Activated T-helper 1 cell treated with Interleukin-2 at 50 U/mL for 16 hours (primary cell): ENCODE data around the gene MYH7B.

Experiments used
- DNase-seq: peaks from one replicate; pipeline ENCODE4 v3.0.0-alpha.2; 2020; ENCODE audit warnings: low read depth

Gene MYH7B

DNA sequence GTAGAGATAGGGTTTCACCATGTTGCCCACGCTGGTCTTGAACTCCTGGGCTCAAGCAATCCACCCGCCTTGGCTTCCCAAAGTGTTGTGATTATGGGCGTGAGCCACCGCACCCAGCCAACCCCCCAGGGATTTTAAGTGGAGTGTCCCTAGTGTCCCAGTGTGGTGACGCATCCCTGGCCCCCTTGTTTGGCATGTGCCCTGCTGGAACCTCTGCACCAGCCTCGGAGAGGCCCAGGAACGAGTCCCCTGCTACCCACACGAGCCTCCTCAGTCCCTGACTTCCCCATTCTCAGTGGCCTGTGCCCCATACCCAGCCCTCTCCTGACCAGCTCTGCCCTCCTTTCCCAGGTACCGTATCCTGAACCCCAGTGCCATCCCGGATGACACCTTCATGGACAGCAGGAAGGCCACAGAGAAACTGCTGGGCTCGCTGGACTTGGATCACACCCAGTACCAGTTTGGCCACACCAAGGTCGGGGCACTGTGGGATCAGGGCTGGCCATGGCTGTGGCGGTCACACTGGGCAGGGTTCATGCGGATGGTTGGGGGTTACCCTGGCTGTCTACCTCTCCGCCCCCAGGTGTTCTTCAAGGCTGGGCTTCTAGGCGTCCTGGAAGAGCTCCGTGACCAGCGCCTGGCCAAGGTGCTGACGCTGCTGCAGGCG lies 37.2 kb downstream of the MYH7B start:
- no peak for DNase-seq

DNA sequence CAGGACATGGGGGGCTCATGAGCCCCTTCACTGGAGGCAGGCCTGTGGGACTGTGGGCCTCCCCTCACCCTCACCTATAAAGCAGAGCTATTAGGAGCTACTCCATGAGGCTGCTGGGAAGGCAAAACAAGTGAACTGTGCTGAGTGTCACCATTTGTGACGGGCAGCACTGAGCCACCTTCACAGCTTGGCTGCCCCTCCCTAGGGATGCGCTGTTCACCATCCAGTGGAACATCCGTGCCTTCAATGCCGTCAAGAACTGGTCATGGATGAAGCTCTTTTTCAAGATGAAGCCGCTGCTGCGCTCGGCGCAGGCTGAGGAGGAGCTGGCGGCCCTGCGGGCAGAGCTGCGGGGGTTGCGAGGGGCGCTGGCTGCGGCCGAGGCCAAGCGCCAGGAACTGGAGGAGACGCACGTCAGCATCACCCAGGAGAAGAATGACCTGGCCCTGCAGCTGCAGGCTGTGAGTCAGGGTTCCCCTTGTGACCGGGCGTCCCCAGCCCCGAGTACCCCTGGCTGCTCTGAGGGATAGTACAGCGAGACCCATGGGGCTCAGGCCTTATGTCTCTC lies 38.4 kb downstream of the MYH7B start:
- no peak for DNase-seq

DNA sequence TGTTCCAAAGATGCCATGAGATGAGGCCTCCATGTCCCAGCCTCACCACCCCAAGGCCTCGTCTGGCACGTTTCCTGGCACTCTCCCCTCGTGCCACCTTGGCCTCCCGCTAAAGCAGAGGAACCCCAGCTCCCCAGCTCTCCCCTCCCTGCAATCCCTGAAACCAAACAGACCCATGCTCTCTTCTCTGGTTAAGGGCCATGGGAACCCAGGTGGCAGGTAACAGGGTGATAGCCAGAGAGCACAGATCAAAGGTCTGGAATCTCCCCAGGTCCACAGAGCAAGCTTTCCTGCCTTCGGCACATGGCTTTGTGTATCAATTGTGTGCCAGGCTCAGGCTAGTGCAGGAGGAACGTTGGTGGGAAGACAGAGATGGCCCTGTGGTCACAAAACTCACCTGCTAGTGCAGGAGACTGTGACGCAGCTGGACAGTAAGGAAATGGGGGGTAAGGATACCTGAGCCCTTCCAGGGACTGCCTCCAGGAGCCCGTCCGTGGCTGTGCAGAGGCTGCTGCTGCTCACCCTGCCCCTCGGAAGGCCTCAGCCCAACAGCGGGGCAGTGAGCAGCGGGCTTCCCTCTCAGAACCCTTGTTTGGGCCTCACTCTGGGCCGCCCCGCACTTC lies 39.0 kb downstream of the MYH7B start:
- DNase-seq: no peak

DNA sequence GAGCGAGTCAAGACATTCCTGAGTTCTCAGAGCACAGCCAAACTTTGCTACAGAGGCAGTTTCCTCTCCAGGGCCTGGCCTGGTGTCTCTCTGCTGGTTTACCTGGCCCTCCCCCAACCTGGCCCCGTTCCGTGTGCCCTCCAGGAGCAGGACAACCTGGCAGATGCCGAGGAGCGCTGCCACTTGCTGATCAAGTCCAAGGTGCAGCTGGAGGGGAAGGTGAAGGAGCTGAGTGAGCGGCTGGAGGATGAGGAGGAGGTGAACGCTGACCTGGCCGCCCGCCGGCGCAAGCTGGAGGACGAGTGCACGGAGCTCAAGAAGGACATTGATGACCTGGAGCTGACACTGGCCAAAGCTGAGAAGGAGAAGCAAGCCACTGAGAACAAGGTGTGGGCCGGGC lies 39.5 kb downstream of the MYH7B start:
- DNase-seq: no peak

DNA sequence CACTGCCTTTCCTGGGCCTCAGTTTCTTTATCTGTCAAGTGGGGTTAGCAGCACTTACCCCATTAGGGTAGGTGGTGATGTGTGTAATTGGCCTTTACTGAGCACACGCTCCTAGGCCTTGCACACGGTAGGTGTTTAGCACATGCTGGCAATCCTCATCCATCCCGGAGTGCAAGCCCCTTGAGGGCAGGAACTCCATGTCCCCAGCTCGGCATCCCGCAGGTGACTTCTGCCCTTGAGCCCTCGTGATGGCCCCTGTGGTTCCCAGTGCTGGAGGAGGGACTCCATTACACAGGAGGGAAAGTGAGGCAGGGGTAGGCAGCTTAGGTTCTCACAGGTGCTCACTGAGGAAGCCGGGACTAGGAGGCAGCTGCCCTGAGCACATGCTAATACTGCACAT lies 40.0 kb downstream of the MYH7B start:
- DNase-seq: no peak

DNA sequence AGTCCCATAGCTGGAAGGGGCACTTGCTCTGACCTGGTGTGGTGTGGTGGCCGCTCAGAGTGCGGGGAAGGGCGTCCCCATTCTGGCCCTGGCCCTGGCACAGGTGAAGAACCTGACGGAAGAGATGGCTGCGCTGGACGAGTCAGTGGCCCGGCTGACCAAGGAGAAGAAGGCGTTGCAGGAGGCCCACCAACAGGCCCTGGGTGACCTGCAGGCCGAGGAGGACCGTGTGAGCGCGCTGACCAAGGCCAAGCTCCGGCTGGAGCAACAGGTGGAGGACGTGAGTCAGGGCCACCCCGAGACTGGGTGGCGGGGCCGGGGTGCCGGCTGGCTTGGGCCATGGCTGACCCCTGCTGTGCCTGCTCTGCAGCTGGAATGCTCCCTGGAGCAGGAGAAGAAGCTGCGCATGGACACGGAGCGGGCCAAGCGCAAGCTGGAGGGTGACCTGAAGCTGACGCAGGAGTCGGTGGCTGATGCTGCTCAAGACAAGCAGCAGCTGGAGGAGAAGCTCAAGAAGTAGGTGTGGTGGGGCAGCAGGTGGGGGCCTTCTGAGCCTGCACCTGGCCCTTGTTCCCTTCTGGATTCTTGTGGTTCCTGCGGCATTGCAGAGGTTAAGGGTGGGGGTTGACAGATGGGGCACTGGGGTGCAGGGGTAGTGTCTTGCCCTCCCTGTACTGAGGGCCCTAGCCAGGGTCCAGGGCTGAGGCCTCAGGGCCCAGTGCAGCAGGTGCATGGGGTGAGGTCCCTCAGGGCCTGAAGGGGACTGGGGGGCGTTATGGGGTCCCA lies 40.8 kb downstream of the MYH7B start:
- DNase-seq: no peak

DNA sequence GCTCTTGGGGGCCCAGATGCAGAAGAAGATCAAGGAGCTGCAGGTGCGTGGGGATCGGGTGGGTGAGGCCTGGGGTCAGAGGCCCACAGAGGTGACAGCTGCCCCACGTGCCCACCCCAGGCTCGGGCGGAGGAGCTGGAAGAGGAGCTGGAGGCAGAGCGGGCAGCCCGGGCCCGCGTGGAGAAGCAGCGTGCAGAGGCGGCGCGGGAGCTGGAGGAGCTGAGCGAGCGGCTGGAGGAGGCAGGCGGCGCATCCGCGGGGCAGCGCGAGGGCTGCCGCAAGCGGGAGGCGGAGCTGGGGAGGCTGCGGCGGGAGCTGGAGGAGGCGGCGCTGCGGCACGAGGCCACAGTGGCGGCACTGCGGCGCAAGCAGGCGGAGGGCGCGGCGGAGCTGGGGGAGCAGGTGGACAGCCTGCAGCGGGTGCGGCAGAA lies 41.5 kb downstream of the MYH7B start:
- no peak for DNase-seq

DNA sequence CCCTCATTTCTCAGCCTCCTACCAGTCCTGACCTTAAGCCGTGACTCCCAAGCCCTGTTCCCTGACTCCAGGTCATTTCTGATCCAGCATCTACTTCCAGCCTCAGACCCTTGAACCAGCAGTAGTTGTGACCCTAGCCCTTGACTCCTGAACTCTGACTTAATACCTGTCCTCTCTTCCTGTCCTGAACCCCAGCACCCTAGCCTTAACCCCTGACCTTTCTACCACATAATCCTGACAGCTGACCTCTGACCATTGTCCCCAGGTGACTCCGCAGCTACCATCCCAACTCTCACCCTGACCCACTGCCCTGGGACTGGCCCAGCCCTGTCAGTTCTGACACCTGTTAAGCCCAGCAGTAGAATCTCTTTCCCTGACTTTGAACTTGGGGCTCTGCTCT lies 42.1 kb downstream of the MYH7B start:
- DNase-seq: no peak

DNA sequence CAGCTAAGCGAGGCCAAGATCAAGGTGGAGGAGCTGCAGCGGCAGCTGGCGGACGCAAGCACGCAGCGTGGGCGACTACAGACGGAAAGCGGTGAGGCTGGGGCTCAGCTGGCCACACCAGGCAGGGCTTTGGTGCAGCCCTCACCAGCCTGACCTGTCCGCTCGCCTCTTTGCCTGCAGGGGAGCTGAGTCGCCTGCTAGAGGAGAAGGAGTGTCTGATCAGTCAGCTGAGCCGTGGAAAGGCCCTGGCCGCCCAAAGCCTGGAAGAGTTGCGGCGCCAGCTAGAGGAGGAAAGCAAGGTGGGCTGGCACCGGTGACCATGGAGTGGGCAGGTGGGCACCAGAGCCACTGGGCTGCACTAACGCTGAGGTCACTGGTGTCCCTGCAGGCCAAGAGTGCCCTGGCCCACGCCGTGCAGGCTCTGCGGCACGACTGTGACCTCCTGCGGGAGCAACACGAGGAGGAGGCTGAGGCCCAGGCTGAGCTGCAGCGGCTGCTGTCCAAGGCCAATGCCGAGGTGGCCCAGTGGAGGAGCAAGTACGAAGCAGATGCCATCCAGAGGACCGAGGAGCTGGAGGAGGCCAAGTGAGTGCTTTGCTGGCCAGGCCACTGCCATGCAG lies 42.8 kb downstream of the MYH7B start:
- no peak for DNase-seq

DNA sequence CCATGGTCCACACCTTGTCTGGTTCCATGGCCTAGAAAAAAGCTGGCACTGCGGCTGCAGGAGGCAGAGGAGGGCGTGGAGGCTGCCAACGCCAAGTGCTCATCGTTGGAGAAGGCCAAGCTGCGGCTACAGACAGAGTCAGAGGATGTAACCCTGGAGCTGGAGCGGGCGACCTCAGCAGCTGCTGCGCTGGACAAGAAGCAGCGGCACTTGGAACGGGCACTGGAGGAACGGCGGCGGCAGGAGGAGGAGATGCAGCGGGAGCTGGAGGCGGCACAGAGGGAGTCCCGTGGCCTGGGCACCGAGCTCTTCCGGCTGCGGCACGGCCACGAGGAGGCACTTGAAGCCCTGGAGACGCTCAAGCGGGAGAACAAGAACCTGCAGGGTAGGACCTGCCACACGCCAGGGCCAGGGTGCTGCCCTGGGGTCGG lies 43.4 kb downstream of the MYH7B start:
- no peak for DNase-seq

DNA sequence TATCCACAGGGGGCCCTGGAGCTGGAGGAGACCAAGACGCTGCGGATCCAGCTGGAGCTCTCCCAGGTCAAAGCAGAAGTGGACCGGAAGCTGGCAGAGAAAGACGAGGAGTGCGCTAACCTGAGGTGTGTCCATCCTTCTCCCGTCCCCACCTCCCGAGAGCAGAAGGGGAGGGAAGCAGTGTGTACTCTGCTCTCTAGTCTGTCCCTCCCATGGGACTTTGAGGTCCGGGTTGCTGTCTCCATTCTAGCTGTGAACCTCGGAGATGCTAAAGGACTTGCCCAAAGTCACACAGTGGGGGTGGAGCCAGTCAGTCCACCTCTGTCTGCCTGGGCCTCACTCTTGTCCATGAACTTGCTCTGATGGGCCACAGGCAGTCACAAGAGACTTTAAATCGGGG lies 44.1 kb downstream of the MYH7B start:
- no peak for DNase-seq

DNA sequence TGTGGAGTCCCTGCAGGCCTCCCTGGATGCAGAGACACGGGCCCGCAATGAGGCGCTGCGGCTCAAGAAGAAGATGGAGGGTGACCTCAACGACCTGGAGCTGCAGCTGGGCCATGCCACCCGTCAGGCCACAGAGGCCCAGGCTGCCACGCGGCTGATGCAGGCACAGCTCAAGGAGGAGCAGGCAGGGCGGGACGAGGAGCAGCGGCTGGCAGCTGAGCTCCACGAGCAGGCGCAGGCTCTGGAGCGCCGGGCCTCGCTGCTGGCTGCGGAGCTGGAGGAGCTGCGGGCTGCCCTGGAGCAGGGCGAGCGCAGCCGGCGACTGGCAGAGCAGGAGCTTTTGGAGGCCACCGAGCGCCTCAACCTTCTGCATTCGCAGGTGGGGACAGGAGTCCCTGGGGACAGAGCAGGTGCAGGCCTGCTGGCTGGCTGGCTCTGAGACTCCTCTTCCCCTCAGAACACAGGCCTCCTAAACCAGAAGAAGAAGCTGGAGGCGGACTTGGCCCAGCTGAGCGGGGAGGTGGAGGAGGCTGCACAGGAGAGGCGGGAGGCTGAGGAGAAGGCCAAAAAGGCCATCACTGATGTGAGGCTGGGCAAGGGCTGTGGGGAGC lies 44.7 kb downstream of the MYH7B start:
- DNase-seq: no peak

DNA sequence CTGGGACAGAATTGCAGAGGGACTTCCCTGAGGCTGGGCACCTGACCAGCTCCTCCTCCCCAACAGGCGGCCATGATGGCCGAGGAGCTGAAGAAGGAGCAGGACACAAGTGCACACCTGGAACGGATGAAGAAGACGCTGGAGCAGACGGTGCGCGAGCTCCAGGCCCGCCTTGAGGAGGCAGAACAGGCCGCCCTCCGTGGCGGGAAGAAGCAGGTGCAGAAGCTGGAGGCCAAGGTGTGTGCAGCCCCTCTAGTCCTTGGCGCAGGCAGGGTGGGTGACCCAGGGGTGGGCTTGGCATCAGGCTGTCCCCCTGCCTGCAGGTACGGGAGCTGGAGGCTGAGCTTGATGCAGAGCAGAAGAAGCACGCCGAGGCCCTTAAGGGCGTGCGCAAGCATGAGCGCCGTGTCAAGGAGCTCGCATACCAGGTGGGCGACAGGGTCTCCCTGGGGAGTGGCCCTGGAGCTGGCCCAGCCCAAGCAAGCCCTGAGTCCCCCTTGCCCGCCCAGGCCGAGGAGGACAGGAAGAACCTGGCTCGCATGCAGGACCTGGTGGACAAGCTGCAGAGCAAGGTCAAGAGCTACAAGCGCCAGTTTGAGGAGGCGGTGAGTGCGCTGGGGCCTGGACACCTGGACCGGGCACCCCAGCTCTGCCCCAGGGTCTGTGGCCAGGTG lies 45.4 kb downstream of the MYH7B start:
- DNase-seq: no peak

DNA sequence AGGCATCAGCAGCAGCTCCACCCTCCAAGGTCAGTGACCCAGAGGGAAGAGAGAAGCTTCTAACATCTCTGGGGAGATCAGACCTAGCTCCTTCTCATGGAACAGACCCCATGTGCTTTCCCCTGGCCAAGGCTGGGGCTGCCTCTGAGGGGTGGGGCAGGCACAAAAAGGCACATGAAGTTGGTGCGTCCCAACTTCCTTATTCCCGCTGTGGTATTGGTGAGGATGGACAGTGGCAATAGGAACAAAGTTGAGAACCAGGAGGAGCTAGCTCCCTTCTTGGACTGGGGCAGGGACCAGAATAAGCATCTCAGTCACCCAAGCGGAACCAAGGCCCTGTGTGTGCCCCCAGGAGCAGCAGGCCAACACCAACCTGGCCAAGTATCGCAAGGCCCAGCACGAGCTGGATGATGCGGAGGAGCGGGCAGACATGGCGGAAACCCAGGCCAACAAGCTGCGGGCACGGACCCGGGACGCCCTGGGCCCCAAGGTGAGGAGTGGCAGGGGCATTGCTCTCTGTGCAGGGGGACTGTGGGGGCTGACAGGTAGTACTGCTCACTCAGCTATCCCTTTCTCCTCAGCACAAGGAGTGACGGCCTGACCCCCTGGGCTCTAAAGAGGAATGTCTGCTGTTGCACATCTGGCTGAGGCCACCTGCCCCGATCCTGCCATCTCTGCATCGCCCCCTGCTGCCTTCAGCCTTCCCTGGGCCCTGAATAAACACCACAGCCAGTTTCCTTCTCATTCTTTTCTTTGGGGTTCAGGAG lies 46.1 kb downstream of the MYH7B start:
- DNase-seq: no peak

DNA sequence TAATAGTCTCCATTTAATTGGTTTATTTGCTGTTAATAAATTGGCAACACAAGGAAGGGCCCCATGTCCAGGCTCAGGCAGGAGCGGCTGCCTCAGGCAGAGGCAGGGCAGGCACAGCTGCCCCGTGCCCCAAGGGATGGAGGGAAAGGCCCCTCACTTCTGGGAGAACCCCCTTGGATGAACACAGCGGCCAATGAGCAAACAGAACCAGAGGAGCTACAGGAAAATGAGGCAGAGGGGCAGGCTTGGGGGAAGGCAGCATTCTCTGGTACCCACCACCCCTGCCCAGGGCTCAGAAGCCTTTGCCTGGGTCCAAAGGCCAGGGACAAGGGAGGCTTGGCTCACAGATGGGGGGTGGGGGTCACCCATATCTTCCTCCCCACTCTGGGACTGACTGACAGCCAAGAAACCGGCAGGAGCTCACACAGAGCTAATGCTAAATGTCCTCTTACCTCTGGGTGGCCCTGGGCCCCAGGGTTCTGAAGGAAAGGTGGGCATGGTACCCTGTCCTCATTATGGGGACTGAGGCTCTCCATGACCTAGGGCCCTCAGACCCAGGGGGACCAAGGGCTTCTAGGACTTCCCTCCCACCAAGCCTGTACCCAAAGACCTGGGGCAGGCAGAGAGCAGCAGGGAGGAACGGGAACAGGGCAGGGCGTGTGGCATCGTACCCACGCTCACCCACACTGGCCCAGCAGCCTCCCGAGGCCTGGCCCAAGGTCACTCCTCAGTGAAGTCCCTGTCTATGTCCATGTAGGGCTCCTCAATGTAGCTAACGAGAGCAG lies 47.0 kb downstream of the MYH7B start:
- no peak for DNase-seq

DNA sequence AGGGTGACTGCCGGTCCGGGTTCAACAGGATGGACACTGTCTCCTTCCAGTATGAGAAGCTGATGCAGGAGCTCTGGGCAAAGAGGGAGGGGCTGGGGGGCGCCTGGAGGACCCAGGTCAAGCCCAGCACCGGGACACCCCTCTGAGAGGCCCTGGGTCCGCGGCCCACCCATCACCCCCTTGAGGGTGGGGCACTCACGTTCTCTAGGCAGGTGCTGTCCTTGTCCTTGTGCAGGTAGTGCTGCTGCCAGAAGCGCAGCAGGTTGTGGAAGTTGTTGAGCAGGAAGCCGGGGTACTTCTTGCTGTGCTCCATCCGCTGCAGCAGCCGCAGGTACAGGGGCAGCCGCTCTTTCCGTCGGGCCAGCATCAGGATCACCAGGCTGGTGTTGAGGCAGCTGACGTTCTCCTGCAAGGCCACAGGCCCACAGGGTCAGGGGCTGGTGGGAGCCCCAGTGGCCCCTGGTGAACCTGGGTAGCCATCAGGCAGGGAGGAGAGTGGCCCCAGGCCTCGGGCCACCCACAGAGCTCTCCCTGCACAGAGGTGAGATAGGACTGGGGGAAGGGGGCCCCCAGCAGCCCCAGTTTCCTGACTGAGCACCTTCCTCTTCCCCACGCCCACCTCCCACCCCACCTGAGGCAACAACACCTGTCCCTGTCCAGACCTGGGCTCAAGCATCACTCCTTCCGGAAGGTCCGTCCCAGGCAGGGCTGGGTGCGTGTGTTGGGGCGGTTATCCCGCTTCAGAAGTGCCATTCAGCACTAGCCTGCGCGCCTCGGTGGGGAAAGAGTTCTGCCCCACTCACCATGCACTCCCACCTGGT lies 47.8 kb downstream of the MYH7B start:
- no peak for DNase-seq

DNA sequence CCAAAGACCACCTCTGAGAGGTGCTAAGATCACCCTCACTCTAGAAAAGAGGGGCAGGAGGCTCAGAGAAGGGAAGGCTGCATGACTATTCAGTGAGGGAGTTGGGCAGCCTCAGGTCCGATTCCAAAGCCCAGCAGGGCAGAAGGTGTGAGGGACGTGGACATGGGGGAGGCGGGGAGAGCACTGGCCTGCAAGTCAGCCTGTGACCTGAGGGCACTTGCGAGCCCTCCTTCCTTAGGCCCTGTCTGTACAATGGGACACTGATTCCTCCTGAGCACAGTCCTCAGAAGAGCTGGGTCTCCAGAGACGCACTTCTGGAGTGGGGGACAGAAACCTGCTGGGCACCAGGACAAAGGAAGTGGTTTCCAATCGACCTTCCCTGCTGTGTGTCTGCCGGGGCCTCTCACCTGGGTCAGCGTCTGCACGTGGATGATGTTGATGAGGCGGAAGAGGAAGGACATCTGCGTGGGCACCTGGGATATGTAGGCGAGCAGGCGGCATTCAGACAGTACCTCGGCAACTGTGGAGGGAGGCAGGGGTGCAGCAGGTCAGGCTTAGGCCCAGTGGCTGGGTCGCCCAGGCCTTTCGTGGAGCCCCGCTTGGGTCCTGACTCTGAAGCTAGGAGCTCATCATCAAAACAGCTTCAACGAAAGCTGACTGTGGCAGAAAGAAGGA lies 48.5 kb downstream of the MYH7B start:
- DNase-seq: no peak

DNA sequence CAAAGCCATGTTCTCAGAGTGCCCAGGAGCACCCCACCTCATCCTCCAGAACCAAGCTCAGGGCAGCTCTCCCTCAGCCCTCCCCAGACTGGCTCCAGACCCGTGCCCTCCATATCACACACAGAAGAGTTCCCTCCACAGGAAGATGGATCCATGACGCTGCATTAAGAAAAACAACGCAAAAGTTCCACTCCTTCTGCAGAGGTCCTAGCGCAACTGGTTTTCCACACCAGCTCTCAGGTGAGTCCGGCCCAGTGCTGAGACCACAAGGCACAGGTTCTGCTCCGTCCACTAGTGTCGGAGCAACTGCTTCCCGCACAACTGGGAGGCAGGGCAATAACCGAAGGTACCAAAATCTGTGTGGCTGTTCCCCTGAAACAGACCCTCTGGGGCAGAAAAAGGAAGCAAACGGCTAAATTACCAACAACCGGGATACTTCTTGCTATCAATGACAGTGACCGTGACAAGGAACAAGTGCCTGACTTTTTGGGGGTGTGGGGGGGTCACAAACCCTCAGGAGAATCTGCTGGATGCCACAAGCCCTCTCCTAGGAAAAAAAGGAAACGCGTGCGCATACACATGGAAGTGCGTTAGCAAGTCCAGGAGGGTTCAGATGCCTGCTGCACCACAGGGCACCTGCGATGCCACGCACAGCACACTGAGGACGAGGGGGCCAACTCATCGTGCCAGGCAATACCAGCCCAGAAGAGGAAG lies 49.2 kb downstream of the MYH7B start:
- no peak for DNase-seq
